ENCODE measurements around the gene ZNF516.

The ZNF516 gene

DNA sequence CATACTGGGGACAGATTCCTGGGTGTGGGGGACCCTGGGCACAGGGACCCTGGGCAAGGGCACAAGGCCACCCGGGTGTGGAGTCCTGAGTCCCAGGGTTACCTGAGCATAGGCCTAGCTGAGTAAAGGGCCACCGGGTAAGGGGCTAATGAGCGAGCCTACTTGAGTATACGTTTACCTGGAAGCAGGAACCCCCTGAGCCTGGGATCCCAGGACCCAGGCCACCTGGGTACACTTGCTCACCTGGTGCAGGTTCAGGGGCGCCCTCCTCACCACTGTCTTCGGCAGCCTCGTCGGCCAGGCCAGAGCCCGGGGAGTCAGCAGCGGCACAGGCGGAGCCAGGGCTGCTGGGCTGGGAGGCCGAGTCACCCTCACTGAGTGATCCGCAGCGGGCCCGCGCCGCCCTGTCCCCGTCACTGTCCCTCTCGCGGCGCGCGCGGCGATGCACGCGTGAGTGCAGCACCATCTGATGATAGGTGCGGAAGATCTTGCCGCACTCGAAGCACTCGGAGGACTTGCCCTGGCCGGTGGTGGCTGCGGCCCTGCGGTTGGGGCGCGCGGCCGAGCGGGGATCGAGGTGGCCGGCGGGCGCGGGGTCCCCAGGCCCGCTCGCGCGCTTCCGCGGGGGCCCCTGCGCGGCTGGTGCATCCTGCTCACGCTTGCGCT is 53.9 kb downstream of the ZNF516 start:
- no peak for DNase-seq

DNA sequence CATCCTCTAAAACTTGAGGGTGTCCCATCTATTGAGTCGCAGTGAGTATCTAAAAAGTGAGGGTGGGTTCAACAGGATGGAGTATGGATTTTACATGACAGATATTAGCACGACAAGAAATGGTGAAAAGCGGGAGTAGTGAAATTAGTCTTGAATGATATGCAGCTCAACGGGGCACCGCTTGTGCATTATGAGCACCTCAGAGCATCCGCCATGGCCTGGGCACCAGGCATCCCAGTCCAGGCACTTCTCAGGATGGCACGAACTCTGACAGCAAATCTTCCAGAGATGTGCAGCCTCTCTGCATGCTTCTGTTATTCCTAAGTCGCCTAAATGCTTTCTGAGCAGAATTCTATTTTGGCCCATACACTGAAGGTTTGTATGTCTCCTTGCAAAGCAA is 57.1 kb downstream of the ZNF516 start:
- no peak for DNase-seq

DNA sequence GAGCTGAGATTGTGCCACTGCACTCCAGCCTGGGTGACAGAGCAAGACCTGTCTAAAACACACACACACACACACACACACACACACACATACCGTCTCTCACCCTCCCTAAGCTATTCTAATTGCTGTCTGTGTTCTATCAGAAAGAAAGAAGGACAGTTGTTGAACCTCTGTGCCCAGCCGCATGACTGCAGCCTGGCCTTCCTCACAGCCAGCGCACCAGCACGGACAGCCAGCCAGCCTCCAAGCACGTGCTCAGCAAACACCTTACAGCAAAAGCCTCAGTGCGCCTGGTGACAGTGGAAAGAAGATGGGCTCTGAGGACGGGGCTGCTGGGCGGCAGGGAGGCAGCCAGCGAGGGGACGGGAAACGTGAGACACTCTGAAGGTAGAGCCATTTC is 58.0 kb downstream of the ZNF516 start:
- no peak for DNase-seq

DNA sequence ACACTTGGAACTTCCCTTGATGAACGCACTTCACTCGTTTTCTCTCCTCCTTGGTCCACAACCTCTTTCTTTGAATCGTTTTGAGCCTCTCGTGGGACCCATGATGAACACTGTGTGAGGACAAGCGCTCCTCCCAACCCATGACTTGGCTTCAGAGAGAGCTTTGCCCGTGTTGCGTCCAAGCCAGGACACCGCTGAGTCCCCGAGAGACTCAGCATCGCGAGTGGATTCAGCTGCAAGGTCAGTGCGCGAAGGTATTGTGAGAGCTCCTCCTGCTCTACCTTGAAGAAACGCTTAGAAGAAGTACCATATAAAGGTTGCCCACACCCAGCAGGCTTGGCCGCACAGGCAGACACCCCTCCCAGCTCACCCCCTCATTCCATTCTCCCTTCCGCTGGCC is 58.7 kb downstream of the ZNF516 start:
- no peak for DNase-seq

DNA sequence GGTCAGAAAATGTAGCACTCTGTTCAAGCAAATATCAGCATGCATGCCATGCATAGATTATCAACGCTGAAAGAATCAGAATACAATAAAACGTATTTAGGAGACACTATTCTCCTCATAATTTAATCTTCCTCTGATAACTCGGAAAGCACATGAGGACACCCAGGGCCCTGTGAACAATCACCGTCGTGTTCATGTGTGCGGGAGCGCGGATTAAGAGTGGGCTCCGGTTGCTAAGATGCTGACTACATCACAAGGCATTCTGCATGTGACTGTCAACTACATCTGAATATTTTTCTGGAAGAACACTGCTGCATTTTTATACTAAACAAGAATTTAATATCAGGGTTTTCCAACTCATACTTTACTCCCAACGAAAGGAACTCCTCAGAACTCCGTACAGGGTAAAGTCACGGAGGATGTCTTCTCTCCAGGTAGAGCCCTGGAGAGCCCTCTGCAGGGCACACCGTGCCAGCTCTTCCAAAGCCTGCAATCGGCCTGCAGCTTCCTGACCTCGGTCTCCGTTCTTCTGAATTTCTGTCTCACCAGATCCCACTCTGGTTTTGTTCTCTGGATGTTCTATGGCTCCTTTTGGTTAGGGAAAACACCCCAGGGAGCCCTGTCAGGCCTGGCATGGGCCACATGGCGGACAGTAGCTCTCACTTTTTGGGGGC is 59.6 kb downstream of the ZNF516 start:
- DNase-seq = no peak

DNA sequence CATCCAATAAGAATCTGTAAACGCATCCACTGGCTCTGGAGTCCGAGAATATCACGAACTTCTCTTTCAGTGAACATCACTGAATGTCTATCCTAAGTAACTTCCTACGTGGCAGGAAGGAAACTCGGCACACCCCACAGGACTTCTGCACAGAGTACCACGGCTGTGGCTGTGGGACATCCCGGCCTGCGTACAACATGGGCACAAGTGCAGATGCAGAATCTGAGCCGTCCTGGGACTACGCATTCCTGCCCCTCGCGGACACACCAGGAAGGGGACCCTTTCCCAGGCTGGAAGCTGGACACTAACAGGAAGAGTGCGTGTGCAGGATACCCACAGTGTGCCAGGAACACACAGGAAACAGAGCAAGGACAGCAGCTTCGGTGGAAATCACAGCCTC is 60.6 kb downstream of the ZNF516 start:
- DNase-seq = no peak

DNA sequence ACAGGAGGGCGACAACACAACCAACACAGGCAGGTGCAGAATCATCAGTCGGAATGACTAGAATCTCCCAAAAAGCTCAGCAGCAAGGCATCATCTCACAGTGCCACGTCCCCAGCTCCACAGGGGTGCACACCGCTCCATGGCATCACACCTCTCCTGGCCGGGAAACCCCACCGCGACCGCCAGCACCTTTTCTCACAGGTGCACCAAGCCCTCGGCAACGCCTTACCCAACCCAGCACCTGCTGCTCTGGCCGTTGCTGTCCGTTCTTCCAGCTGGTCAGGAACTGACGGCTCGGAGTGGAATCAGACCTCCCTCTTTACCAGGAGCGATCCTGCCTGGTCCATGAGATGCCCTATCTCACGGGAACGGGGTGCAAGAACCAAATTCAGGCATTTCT is 61.3 kb downstream of the ZNF516 start:
- no peak for DNase-seq

DNA sequence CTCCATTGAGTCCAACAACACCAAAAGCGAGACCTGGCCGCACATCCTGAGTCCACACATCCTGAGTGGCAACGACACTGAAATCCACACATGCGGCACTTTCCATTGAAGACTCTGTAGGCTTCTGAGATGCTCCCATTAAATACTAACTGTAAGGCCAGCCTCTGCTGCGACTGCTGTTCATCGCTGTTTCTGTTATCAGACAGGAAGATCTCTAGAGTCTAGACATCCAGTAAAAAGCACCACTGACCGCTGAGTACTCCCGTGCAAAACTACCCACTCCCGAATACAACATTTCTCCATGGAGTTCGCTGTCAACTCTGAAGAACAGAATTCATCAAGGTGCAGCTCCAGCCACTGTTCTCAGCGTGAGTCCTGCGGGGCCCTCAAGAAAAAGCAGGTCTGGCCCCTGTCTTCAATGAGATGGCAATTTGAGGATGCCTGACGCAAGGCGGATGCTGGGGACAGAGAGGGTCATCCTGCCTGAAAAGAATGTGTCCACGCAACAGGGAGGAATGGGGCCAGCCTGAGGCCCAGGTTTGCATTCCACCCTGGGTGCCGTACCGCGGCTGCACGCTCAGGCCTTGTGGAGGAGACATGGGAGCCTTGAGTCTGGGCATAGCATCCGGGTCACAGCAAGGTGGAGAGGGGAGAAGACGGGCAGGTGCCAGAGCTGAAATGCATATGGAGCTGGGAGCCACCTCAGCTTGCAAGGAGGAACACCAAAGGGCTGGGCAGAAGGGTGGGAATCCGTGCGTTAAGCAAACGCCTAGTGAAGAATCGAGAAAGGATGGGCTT is 61.9 kb downstream of the ZNF516 start:
- no peak for DNase-seq

DNA sequence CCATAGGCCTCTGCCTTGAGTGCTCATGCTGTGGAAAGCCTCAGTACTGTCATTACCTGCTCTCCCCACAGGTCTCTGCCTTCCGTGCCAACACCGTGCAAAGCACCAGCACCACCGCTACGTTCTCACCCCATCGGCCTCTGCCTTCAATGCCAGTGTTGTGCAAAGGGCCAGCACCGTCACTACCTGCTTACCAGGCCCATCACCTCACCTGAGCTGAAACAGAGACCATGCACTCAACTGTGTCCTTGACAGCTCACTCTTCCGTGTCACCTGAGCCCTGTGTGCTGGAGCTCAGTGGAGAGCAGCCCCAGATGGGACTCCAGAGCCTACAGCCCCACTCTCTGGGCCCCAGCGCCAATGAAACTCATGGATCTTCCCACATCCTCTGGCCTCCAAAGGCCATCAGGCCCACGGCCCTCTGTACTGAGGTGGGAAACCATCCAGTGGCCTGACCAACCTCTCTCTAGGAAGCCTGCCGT is 62.7 kb downstream of the ZNF516 start:
- DNase-seq = no peak

DNA sequence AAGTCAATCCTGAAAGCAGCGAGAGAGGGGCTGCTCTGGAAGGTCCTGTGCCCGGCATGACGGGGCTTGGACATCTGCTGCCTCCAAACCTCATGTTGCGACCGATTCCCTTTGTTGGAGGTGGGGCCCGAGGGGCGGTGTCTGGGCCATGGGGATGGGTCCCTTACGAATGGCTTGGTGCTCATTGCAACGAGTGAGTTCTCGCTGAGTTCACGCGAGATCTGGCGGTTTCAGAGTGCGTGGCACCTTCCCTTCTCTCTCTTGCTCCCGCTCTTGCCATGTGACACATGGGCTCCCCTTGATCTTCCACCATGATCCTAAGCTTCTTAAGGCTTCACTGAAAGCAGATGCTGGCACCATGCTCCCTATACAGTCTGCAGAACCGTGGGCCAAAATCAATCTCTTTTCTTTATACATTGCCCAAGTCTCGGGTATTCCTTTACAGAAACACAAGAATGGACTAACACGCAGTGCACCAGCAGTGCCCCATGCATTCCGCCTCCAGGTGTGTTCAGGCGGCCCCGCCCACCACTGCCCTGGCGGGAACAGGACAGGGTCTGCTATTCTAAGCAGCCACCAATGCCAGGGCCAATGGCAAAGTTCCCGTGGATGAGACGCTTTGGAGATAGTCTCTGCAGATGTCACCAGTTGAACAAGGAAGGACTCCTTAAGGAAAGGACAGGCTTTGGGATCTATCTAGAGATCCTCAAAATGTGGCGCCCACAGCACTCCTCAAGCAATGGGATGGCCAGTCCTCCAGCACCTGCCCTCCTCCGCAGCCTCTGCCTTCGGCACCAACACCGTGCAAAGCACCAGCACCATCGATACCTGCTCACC is 63.4 kb downstream of the ZNF516 start:
- DNase-seq = no peak

DNA sequence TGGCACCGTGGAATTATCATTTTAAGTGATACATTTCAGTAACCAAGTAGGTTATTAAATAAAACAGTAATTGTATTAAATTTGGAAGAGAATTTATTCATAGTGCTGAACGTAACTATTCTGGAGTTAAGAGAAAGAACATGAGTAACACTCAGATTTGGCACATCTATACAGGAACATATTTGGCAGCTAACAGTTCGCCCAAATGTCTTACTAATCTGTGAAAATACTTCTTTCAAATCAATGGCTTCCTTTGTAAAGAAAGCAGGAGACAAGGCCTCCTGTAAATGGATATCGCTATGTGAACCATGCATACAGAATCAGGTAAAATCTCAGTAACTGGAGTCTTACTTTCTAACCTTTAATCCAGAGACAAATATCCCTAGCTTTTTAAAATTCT is 64.4 kb downstream of the ZNF516 start:
- no peak for DNase-seq

DNA sequence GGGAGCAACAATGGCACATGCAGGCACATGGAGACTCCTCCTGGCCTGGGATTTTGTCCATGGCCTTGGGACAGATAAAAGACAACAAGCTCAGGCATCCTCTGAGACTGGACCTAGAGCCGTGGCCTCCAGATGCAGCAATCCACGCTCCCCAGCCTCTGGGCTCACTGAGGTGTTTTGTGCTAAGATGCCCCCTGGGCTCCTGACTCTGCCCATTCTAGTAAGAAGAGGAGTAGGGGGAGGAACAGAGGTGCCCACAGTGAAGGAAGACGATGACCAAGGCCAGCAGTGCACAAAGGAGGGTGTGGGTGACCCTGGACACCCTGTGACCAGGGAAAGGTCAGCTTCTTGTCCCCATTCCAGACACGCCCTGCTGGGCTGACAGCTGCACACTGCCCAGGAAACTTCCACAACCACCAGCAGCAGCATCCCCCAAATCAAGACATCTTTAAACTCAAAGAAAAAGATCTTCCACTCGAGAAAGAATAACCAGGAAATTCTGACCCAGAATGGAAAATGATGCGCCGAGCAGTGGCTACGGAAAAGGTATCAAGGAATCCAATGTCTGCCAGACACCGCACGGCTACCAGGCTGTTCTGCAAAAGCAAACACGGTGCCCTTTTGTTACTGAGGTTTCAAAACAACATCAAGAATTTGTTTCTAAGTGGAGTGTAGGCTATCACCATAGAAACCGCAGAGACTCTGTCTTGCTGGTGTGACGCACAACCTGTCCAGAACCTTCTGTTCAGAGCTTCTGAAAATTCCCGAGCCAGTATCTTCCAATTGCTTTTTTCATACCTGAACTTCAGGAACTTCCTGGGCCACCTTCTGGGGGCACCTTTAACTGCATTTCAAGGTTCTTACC is 65.5 kb downstream of the ZNF516 start:
- DNase-seq = no peak

DNA sequence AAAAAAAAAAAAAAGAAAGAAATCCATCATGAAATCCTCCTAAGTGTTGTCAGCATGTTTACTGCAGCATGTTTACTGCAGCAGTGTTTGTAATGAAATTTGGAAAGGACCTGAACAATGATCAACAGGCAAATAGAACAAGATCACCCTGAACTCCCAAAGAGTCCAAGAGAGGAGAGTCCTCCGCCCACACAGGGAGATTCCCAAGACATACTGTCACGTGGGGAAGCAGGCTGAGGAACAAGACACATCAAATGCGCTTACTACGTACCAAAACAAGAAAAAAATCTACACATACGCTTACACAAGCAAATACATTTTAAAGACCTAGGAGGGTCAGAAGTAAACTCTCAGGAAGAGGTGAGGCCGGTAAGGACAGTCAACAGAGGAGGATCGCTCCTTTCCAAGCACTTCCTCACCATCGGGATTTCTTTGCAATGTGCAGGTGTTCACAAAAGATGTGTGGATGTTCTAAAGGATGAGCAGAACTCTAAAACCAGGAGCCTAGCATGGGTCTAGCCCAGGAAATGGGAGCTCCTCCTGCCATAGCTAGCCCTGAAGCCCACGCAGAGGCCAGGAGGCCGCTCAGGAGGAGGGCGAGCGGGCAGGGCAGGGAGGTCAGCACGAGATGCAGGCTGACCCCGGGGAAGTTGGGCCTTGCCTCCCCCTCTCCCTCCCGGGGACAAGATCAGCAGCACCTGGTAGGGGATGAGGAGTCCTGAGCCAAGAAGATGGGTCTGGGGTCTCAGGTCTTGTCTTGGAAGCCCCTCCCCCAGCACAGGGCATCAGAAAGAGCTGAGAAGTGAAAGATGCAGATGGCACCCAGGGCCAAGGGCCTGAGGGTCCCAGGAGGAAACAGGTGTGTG is 66.4 kb downstream of the ZNF516 start:
- no peak for DNase-seq

DNA sequence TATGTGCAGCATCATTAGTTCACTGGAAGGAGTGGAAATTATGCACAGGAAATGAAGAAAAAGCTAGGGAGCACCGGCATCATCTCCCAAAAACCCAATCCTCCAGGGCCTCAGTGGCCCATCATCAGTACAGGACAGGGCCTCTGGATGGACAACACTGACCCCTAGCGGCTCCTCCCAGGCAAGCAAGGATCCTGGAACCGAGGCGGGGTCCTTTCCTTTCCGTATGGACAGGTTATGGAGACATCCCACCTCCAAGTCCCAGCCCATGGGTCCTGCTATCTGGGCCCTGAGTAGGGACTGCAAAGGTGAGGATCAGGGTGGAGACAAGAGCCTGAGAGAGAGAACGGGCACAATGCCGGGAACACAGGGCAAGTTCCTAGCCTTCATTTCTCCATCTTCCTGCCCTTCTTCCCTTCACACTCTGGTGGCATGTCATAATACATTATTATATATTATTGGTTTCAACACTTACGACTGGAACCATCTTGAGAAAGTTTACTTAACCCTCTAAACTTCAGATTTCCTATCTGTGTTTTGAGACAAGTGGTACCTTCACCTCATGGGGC is 68.2 kb downstream of the ZNF516 start:
- no peak for DNase-seq

DNA sequence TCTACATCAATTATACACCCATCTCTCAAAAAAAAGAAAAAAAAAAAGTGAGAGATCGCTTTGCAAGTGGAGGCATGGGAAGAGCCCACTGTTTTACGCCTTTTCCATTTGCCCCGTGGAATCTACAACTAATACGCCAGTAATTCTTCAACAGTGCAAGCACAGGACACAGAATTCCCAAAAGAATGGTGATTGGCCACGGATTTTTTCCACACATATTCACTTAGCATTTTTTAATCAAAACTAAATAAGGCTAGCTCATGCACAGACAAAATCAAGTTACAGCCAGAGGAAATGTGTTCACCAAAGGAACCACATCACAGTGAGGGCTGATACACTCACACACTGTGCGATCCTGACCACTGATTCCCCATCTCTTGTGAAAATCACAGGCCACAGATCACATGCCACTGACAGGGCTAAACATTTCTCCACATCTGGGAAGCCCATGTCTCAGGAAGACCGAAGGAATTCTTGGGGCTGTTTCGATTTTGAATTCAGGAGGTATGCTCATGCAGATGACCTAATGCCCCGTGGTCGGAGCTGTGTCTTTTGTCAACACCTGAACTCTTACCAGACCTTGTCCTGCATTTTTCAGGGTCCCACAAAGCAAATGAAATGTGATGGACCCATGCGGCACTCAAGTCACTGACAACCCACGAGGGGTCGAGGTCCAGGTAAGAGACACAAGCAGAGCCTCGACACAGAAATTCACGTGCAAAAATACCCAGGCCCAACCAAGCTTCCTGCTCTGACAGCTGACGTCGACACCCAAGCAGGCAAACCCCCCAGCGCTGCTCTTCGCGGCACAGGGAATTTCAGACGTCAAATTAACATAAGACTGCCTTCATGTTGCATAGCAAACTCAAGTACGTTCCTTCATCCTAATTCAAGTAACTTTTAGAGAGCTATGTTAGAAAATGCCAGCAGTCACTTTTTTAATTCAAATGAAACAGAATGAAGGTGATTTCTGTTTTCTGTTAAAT is 69.6 kb downstream of the ZNF516 start:
- no peak for DNase-seq

DNA sequence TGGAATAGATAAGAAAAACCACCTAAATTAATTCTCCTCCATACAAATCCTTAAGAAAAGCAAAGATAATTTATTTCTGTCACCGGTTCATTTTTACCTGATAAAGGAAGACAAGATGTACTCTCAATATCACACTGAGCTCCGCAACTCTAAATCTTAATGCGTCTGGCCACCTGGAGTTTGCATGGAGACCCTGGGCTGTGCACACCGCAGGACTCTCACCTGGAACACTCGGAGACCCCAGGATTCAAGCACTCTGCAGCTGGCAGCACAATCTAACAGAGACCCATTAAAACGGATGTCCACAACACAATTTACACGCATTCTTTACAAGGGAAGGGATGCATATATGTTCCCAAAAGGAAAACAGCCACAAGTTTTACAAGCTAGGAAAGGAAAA is 72.2 kb downstream of the ZNF516 start:
- DNase-seq = no peak

DNA sequence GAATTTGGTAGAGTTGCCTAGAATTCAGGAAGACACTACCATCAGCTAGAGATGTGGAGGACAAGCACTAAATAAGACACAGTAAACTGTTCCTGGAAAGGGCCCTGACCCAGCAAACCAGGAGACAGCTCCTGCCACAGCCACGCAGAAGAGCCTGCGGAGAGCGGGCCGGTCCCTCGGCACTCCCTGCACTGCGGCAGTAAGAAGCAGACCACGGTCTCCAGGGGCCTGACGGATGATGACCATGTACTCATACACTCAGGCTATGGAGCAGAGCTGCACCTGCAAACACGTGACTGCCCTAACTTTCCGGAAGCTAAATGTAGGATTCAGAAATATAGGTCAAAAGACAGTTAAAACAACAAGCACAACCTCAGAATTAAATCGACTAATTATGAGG is 72.9 kb downstream of the ZNF516 start:
- no peak for DNase-seq

DNA sequence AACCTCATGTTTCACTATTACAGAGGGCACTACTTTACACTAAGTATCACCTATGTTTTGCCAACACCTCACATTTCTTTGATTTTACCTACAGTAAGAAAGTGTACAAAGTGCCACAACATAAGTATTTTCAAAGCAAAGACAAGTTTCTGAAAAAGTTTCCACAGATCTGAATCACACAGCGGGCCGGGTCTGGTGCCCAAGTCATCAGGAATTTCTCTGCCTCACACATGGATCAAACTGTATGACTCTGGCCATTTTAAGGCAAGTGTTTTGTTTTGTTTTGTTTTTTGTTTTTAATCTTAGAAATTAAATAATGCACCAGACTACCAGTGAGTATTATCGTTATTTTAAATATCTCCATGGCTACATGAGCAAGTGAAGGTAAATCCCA is 73.4 kb downstream of the ZNF516 start:
- no peak for DNase-seq

DNA sequence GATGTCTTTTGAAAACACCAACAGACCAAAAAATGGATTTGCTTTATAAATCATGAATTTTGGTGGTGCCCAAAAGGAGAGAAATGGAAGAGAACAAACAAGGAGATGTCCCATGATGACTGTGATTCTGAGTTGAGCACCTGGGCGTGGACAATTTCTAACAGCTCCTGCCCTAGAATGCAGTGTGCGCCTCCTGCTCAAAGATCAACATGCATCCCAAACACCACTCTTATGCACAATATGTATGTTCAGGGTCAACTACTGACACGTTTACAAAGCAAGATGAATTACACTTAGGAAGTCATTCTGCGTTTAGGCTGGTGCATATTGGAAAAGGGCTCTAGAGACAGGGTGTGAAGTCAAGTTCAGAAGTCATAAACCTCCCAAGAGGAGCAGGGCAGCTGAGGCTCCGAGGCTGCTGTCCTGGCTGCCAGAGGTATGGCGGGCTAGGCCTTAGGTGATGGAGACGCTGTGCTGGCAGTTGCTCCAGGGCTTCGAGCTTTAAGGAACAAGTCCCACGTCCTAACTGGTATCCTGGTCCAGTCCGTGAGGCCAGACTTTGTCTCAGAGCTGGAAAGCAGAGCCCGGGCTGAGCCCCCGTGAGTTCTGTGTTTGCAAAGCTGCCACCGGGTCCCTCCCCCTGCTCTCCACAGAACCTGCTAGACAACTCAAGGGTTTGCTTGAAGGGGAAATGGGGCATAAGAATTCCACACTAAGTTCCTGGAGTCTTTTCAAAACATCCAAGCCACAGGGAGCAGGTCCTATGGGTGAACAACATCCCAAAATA is 74.0 kb downstream of the ZNF516 start:
- DNase-seq = no peak
